ENCODE results near the gene SLC17A5. TPM values are rescaled to one million over a fixed set of nuclear protein-coding genes. Genes with fewer than 3 reads are reported as not detected.
"Not testable (repeated sequence)": the region's sequence is repeated elsewhere in the genome, so short reads cannot be mapped to it uniquely, and the experiment has no call there.

The SLC17A5 gene
- polyA plus RNA-seq, 5 donors, result 8.8 to 10.5 (median 10.1) TPM

- not testable (repeated sequence) for DNase-seq
Measured at GRCh38 chr6:73623480-73623879, 30.3 kb downstream of the SLC17A5 start.

- DNase-seq, result not testable (repeated sequence)
Measured at GRCh38 chr6:73618082-73618481, 35.7 kb downstream of the SLC17A5 start.

GRCh38 chr6:73614802-73615201 lies 39.0 kb downstream of the SLC17A5 start:
- no peak for DNase-seq

- no peak for DNase-seq
Measured at GRCh38 chr6:73613806-73614536, 39.8 kb downstream of the SLC17A5 start.

- no peak for DNase-seq
Measured at GRCh38 chr6:73612611-73613010, 41.2 kb downstream of the SLC17A5 start.

GRCh38 chr6:73610444-73611275 lies 43.1 kb downstream of the SLC17A5 start:
- DNase-seq, result peak; percentile 45 to 70

- DNase-seq, result no peak
Measured at GRCh38 chr6:73608761-73609160, 45.0 kb downstream of the SLC17A5 start.

- DNase-seq, result no peak
Measured at GRCh38 chr6:73606428-73606827, 47.4 kb downstream of the SLC17A5 start.

- DNase-seq, result no peak
Measured at GRCh38 chr6:73604461-73604860, 49.3 kb downstream of the SLC17A5 start.

GRCh38 chr6:73604020-73604419 lies 49.8 kb downstream of the SLC17A5 start:
- no peak for DNase-seq

- DNase-seq, result peak; percentile 61 to 62
Measured at GRCh38 chr6:73586416-73586974, 67.3 kb downstream of the SLC17A5 start.

- peak; percentile 74 to 84 for DNase-seq
Measured at GRCh38 chr6:73585566-73586415, 68.0 kb downstream of the SLC17A5 start.

GRCh38 chr6:73581293-73581692 lies 72.5 kb downstream of the SLC17A5 start:
- DNase-seq, result no peak

- DNase-seq, result peak; percentile 71 to 75
Measured at GRCh38 chr6:73580247-73581149, 73.3 kb downstream of the SLC17A5 start.

GRCh38 chr6:73579851-73580246 lies 73.9 kb downstream of the SLC17A5 start:
- DNase-seq, result peak; percentile 68 to 72

GRCh38 chr6:73579389-73579788 lies 74.4 kb downstream of the SLC17A5 start:
- no peak for DNase-seq

- DNase-seq, result no peak
Measured at GRCh38 chr6:73577676-73578075, 76.1 kb downstream of the SLC17A5 start.

- DNase-seq, result not testable (repeated sequence)
Measured at GRCh38 chr6:73572531-73572930, 81.3 kb downstream of the SLC17A5 start.

GRCh38 chr6:73571218-73572181 lies 82.3 kb downstream of the SLC17A5 start:
- not testable (repeated sequence) for DNase-seq
